ENCODE data around the gene C10orf95. TPM values are rescaled to one million over a fixed set of nuclear protein-coding genes. Genes with fewer than 3 reads are reported as not detected.

The C10orf95 gene
- total and polyA plus RNA-seq, 2 experiments from 2014 or later, result 0.69 to 1.1 TPM

GRCh38 chr10:102419269-102420180, 31.8 kb downstream of the C10orf95 start:
- DNase-seq (ENCODE audit: low spot score), result peak; percentile 85
- Histone ChIP-seq H3K4me3 (peak overlapping the region; percentile 82), H4K20me1 (replicated peaks; ENCODE audit: insufficient read depth) (no peaks in the 10 kb centered on the region; the same call in none of the 2 replicates), H3K27ac (ENCODE audit: low read depth) (0 out of 2 replicates have a peak overlapping the region, but pooled peaks have one; percentile 55), H3F3A (replicated peaks; ENCODE audit: low read depth) (peaks cover 27% of the 10 kb centered on the region), H3K79me2 (replicated peaks; ENCODE audit: insufficient read depth) (no peaks in the 10 kb centered on the region), H3K27me3 (ENCODE audit: insufficient read depth) (0 out of 2 replicates have a peak, but pooled peaks cover 6% of the 10 kb centered on the region), H3K4me2 (peak overlapping the region; percentile 100), H2AFZ (peak overlapping the region; percentile 91), H3K36me3 (ENCODE audit: insufficient read depth) (no peaks in the 10 kb centered on the region; the same call in 1 of the 2 replicates), H3K4me1 (ENCODE audit: insufficient read depth) (peaks cover 15% of the 10 kb centered on the region), H3K9me2 (ENCODE audit: insufficient read depth) (no peaks in the 10 kb centered on the region)
- Mint-ChIP-seq H3K27ac (peak overlapping the region; percentile 32; the same call in 1 of the 2 replicates), H3K27me3 (ENCODE audit: insufficient read depth, low read depth, poor library complexity) (peaks cover 41% of the 10 kb centered on the region), H3K4me3 (peak overlapping the region; percentile 97), H3K36me3 (ENCODE audit: low read depth) (peaks cover 15% of the 10 kb centered on the region), H3K4me1 (peaks cover 19% of the 10 kb centered on the region), H3K9me3 (no peaks in the 10 kb centered on the region; the same call in 2 of the 3 replicates)
- peak; percentile 4 for ATAC-seq
- TF ChIP-seq REST (IDR thresholded peaks at IDR 0.05; ENCODE audit: unreplicated experiment) (peak; percentile 87), EZH2phosphoT487 (IDR thresholded peaks at IDR 0.05; ENCODE audit: unreplicated experiment) (no peak), CREB1 (CRISPR knock-in tag; IDR thresholded peaks at IDR 0.05; ENCODE audit: low read depth) (peak; percentile 51; the same call in 1 of the 2 replicates), ETS1 (IDR thresholded peaks at IDR 0.05) (peak; percentile 20; the same call in 1 of the 2 replicates), JUNB (IDR thresholded peaks at IDR 0.05; ENCODE audit: unreplicated experiment) (no peak), POLR2AphosphoS5 (IDR thresholded peaks at IDR 0.05; ENCODE audit: low read depth) (peak; percentile 46)

GRCh38 chr10:102418622-102419268, 32.6 kb downstream of the C10orf95 start, which contains the start of gene PSD:
PSD (minus strand) TSS chr10:102418785; CDS start chr10:102417038, 1,747 bp downstream.
- peak within 1 kb of the TSS; percentile 97 for H3K4me3 Mint-ChIP-seq
- DNase-seq (ENCODE audit: low spot score), result peak; percentile 84
- peaks cover 9% of the 10 kb centered on the region for H3K36me3 Mint-ChIP-seq (ENCODE audit: low read depth)
- TF ChIP-seq JUNB (IDR thresholded peaks at IDR 0.05; ENCODE audit: unreplicated experiment) (no peak), POLR2AphosphoS5 (IDR thresholded peaks at IDR 0.05; ENCODE audit: low read depth) (peak; percentile 46; the same call in 1 of the 2 replicates), REST (IDR thresholded peaks at IDR 0.05; ENCODE audit: unreplicated experiment) (peak; percentile 15), NANOG (IDR thresholded peaks at IDR 0.05; ENCODE audit: borderline replicate concordance) (no peak)
- Histone ChIP-seq H3K27ac (ENCODE audit: low read depth) (0 out of 2 replicates have a peak within 1 kb of the TSS, but pooled peaks have one; percentile 55), H3K27me3 (ENCODE audit: insufficient read depth) (0 out of 2 replicates have a peak, but pooled peaks cover 6% of the 10 kb centered on the region), H3K9me2 (ENCODE audit: insufficient read depth) (no peaks in the 10 kb centered on the region), H4K20me1 (replicated peaks; ENCODE audit: insufficient read depth) (no peaks in the 10 kb centered on the region; the same call in none of the 2 replicates), H3K4me2 (peak within 1 kb of the TSS; percentile 100), H3K4me1 (ENCODE audit: insufficient read depth) (peaks cover 15% of the 10 kb centered on the region), H3K36me3 (ENCODE audit: insufficient read depth) (no peaks in the 10 kb centered on the region; the same call in 1 of the 2 replicates), H3F3A (replicated peaks; ENCODE audit: low read depth) (peaks cover 27% of the 10 kb centered on the region), H2AFZ (peak within 1 kb of the TSS; percentile 91), H3K4me3 (peak within 1 kb of the TSS; percentile 82), H3K79me2 (replicated peaks; ENCODE audit: insufficient read depth) (no peaks in the 10 kb centered on the region)
- peak; percentile 15 for ATAC-seq
- H3K27me3 Mint-ChIP-seq (ENCODE audit: insufficient read depth, low read depth, poor library complexity), result peaks cover 38% of the 10 kb centered on the region
- no peaks in the 10 kb centered on the region; the same call in 2 of the 3 replicates for H3K9me3 Mint-ChIP-seq
- H3K4me1 Mint-ChIP-seq, result peaks cover 19% of the 10 kb centered on the region
- no peak within 1 kb of the TSS; the same call in 1 of the 2 replicates for H3K27ac Mint-ChIP-seq
